HepG2 (cell line): ENCODE measurements around the gene EXOC6B. TPM values are rescaled to one million over a fixed set of nuclear protein-coding genes. Genes with fewer than 3 reads are reported as not detected.
A peak's percentile ranks its signal among the peaks of the same experiment; 100 is the strongest.

Experiments used
- ATAC-seq: fragments of 200-7000 bp; cut with Tn5 transposase; 3 replicates; pipeline ENCODE4 v1.9.1; 2020; ENCODE audit warnings: mild to moderate bottlenecking, moderate library complexity
- BruUV-seq: library from RNA; stranded (reverse); fragments of 400-500 nt; replicated peaks from 2 replicates; lab custom pipeline; 2021; lab: Mats Ljungman, UMichigan
- CTCF ChIA-PET: fragments of 300-600 bp; formaldehyde crosslinking; extraction: SDS; loops from one replicate; lab custom pipeline; 2021; ENCODE audit warnings: low total read pairs, inconsistent platforms, low intra/inter-chr PET ratio; lab: Yijun Ruan, JAX
- POLR2A ChIA-PET: fragments of 350-600 bp; sonication (Branson Sonifier 250); formaldehyde crosslinking; loops from one replicate; lab custom pipeline; 2020; ENCODE audit warnings: antibody characterized with exemption, inconsistent platforms; lab: Yijun Ruan, JAX
- DNase-seq: peaks from one replicate; pipeline ENCODE4 v3.0.0-alpha.2; 2015; ENCODE audit warnings: low spot score
- FAIRE-seq: peaks from 3 replicates; lab custom pipeline; 2011; peaks lifted over from hg19 to GRCh38; lab: Jason Lieb, UNC
- H2AFZ ChIP-seq: one replicate; pipeline ENCODE4 v1.6.1; 2011; ENCODE audit warnings: low read length, inconsistent platforms
- H3K27ac ChIP-seq: fragments of 300-600 bp; 3 replicates; pipeline ENCODE4 v1.8.0; 2011; ENCODE audit warnings: mixed run types, mild to moderate bottlenecking, mixed read lengths, low read length, inconsistent platforms; ENCODE audit not compliant: insufficient read depth; ENCODE audit errors: extremely low read length
- H3K27me3 ChIP-seq, 2 experiments: fragments of 200-600 bp in 1 of 2; 2 replicates in 1 of 2; 3 replicates in 1 of 2; pipeline versions ENCODE4 v1.6.0 to v1.8.0; 2011; ENCODE audit warnings: low read length in 2 of 2, mild to moderate bottlenecking in 2 of 2, moderate library complexity in 2 of 2, inconsistent platforms in 1 of 2; ENCODE audit not compliant: insufficient read depth in 2 of 2, control insufficient read depth in 1 of 2
- H3K36me3 ChIP-seq, 2 experiments: fragments of 200-600 bp in 1 of 2; replicated peaks in 1 of 2; 2 replicates in 1 of 2; 3 replicates in 1 of 2; pipeline versions ENCODE4 v1.5.1 to v1.8.0; 2011; ENCODE audit warnings: low read length in 2 of 2, inconsistent platforms in 1 of 2; ENCODE audit not compliant: insufficient read depth in 2 of 2, control insufficient read depth in 1 of 2
- H3K4me1 ChIP-seq: 2 replicates; pipeline ENCODE4 v1.5.1; 2012; ENCODE audit warnings: low read length, inconsistent platforms; ENCODE audit not compliant: insufficient read depth
- H3K4me2 ChIP-seq: 2 replicates; pipeline ENCODE4 v1.6.0; 2011; ENCODE audit warnings: low read depth, low read length, inconsistent platforms
- H3K4me3 ChIP-seq, 3 experiments: fragments of 200-600 bp in 1 of 3; sonication (generic), shearing (Covaris generic) in 1 of 3; replicated peaks in 1 of 3; 2 replicates each; pipeline ENCODE4 v1.5.1; 2011 to 2016; ENCODE audit warnings: low read length in 3 of 3, inconsistent platforms in 2 of 3, low read depth in 2 of 3, mild to moderate bottlenecking in 2 of 3, control low read depth in 1 of 3, mixed read lengths in 1 of 3; ENCODE audit not compliant: insufficient read depth in 1 of 3
- H3K79me2 ChIP-seq: one replicate; pipeline ENCODE4 v1.6.1; 2011; ENCODE audit warnings: low read length, inconsistent platforms; ENCODE audit not compliant: insufficient read depth
- H3K9ac ChIP-seq: 2 replicates; pipeline ENCODE4 v1.6.0; 2011; ENCODE audit warnings: mild to moderate bottlenecking, low read depth, low read length, inconsistent platforms; ENCODE audit not compliant: insufficient read depth
- H3K9me3 ChIP-seq: 2 replicates; pipeline ENCODE4 v1.5.1; 2012; ENCODE audit warnings: mild to moderate bottlenecking, low read length
- H4K20me1 ChIP-seq: 2 replicates; pipeline ENCODE4 v1.6.0; 2011; ENCODE audit warnings: inconsistent platforms, mild to moderate bottlenecking, low read length, moderate library complexity; ENCODE audit not compliant: insufficient read depth
- CEBPB ChIP-seq: IDR thresholded peaks from 2 replicates; pipeline ENCODE4 v1.6.1; 2011; ENCODE audit warnings: low read depth, low read length, improper control_type of control experiment, borderline replicate concordance
- FOXK2 ChIP-seq: fragments of 450-650 bp; IDR thresholded peaks from 2 replicates; pipeline ENCODE4 v1.6.1; 2016
- HMGXB4 ChIP-seq, 2 experiments: sonication (generic) in 1 of 2; formaldehyde crosslinking in 1 of 2; IDR thresholded peaks; 2 replicates each; pipeline versions ENCODE4 v1.4.0 to v1.6.1; 2018 to 2020; ENCODE audit warnings: missing genetic modification reagents in 2 of 2, borderline replicate concordance in 1 of 2, low read depth in 1 of 2, mild to moderate bottlenecking in 1 of 2, missing biosample characterization in 1 of 2
- KMT2A ChIP-seq: sonication (generic); formaldehyde crosslinking; IDR thresholded peaks from 2 replicates; pipeline ENCODE4 v1.4.0; 2020; ENCODE audit warnings: missing genetic modification reagents
- LRRFIP1 ChIP-seq: sonication (generic); formaldehyde crosslinking; conservative IDR thresholded peaks from 2 replicates; pipeline ENCODE4 v1.4.0; 2020; ENCODE audit warnings: missing genetic modification reagents
- MAFK ChIP-seq, 2 experiments: IDR thresholded peaks in 1 of 2; conservative IDR thresholded peaks in 1 of 2; 2 replicates each; pipeline ENCODE4 v1.6.1; 2011; ENCODE audit warnings: improper control_type of control experiment in 2 of 2, low read length in 2 of 2
- SALL2 ChIP-seq: sonication (generic); formaldehyde crosslinking; IDR thresholded peaks from 2 replicates; pipeline ENCODE4 v1.8.1; 2023; ENCODE audit warnings: mild to moderate bottlenecking, missing genetic modification reagents, inconsistent platforms
- ZNF30 ChIP-seq: sonication (generic); formaldehyde crosslinking; IDR thresholded peaks from 2 replicates; pipeline ENCODE4 v1.5.0; 2020; ENCODE audit warnings: mild to moderate bottlenecking, missing genetic modification reagents
- ZNF781 ChIP-seq: sonication (generic); formaldehyde crosslinking; IDR thresholded peaks from 2 replicates; pipeline ENCODE4 v1.5.1; 2020; ENCODE audit warnings: borderline replicate concordance, mild to moderate bottlenecking, missing genetic modification reagents; ENCODE audit errors: not compliant biosample characterization
- WGBS: methylation state at CpG from one replicate; pipeline ENCODE4 v1.1.6; 2017; ENCODE audit warnings: low lambda C conversion rate; 5-methylcytosine and 5-hydroxymethylcytosine counted together
- in situ Hi-C: cut with HindIII; loops from 2 replicates; pipeline ENCODE4 v1.10.0; 2017; ENCODE audit warnings: low pct_unique_long_range_greater_than_20kb; ENCODE audit not compliant: extremely low pct_ligation_motif_present
- intact Hi-C: fragments of 100-400 bp; cut with micrococcal nuclease; formaldehyde crosslinking; loops from one replicate; pipeline ENCODE4 v1.10.0; 2022; ENCODE audit not compliant: unreplicated experiment
- polyA plus RNA-seq, 8 experiments: library from polyadenylated mRNA; depleted of rRNA in 3 of 8; stranded (reverse) in 7 of 8; unstranded in 1 of 8; fragments of >200 nt; fragmentation: Illumina TruSeq in 4 of 8; extraction: Trizol in 4 of 8; gene quantifications; 2 replicates each; pipeline versions ENCODE4 v1.2.1 to v1.2.3, GENCODE V29; 2011 to 2016; ENCODE audit warnings: low read depth in 4 of 8, missing spikeins in 1 of 8, mixed read lengths in 1 of 8; ENCODE audit not compliant: insufficient read depth in 1 of 8
- total RNA-seq, 5 experiments: library from RNA; depleted of rRNA; stranded (reverse); fragments of >200 nt; fragmentation: Illumina TruSeq; extraction: Trizol; gene quantifications; 2 replicates each; pipeline ENCODE4 v1.2.3, GENCODE V29; 2016; ENCODE audit warnings: low read depth in 1 of 5

EXOC6B gene
- total and polyA plus RNA-seq, 2 of the 13 experiments (the other 11 are each of a cell fraction or from before 2014, with no cell fraction given), result 9.1 to 15.9 TPM

- TF ChIP-seq KMT2A (CRISPR knock-in tag), result no peak
- no peak for TF ChIP-seq ZNF781 (CRISPR knock-in tag)
- no peak for TF ChIP-seq FOXK2
- no peak for TF ChIP-seq ZNF30 (CRISPR knock-in tag)
- no peak for TF ChIP-seq SALL2
- TF ChIP-seq MAFK (conservative IDR thresholded peaks at IDR 0.05 in 1 of 2, IDR thresholded peaks at IDR 0.05 in 1 of 2; ENCODE audit: low read length in 2 of 2), result no peak
- TF ChIP-seq HMGXB4 (CRISPR knock-in tag; IDR thresholded peaks at IDR 0.05; ENCODE audit: borderline replicate concordance in 1 of 2, low read depth in 1 of 2), result no peak
These were observed 156.7 kb downstream of the EXOC6B start (continued) for GRCh38 chr2:72669121-72669520.

- Histone ChIP-seq H2AFZ (no peak overlapping the region), H3K27ac (no peak overlapping the region), H3K9ac (no peak overlapping the region), H4K20me1 (no peaks in the 10 kb centered on the region), H3K4me3 (no peak overlapping the region), H3K4me1 (peaks cover 8% of the 10 kb centered on the region), H3K79me2 (no peaks in the 10 kb centered on the region), H3K9me3 (peaks cover 30% of the 10 kb centered on the region), H3K4me2 (no peak overlapping the region), H3K27me3 (no peaks in the 10 kb centered on the region), H3K36me3 (no peaks in the 10 kb centered on the region)
- ChIA-PET CTCF (no interaction called here), POLR2A (no interaction called here)
- DNase-seq (no peak), FAIRE-seq (no peak), ATAC-seq (no peak)
- no TSS peak for BruUV-seq
- WGBS, result 97% methylated on average over 4 of the region's 4 CpGs
- TF ChIP-seq LRRFIP1 (CRISPR knock-in tag) (no peak), CEBPB (peak; percentile 81)
- in situ Hi-C loops, result no loop called here
- intact Hi-C loops, result no loop called here
These were observed 157.2 kb downstream of the EXOC6B start for GRCh38 chr2:72668647-72669046.
